ENCODE results near the gene PNLIPRP3. TPM values are rescaled to one million over a fixed set of nuclear protein-coding genes. Genes with fewer than 3 reads are reported as not detected.

The PNLIPRP3 gene
- total and polyA plus RNA-seq, 5 donors from 2014 or later, result not detected

GRCh38 chr10:116402858-116403257 lies 24.8 kb upstream of the PNLIPRP3 start:
- ATAC-seq (ENCODE audit: low read depth in 2 of 2), result no peak

GRCh38 chr10:116403740-116404250 lies 23.9 kb upstream of the PNLIPRP3 start:
- no peaks in the 10 kb centered on the region for H3K27me3 Mint-ChIP-seq
- H3K4me3 Mint-ChIP-seq, result no peak overlapping the region
- H3K4me3 ChIP-seq (ENCODE audit: low read depth, low read length), result no peak overlapping the region
- DNase-seq (no peak), ATAC-seq (ENCODE audit: low read depth in 2 of 2) (no peak)
- no peaks in the 10 kb centered on the region for H3K4me1 ChIP-seq (ENCODE audit: control insufficient read depth, insufficient read depth, low read length, poor library complexity, severe bottlenecking)
- no peak overlapping the region for H3K27ac ChIP-seq (ENCODE audit: insufficient read depth, low read length, poor library complexity, severe bottlenecking)
- no peaks in the 10 kb centered on the region for H3K27me3 ChIP-seq (ENCODE audit: control insufficient read depth, insufficient read depth, low read length)
- no peaks in the 10 kb centered on the region for H3K4me1 Mint-ChIP-seq
- H3K9me3 Mint-ChIP-seq, result peaks cover 0 to 4% (median 2%) of the 10 kb centered on the region in 7 donors
- H3K27ac Mint-ChIP-seq, result no peak overlapping the region
- H3K36me3 Mint-ChIP-seq, result no peaks in the 10 kb centered on the region
- no peaks in the 10 kb centered on the region for H3K9me3 ChIP-seq (ENCODE audit: control insufficient read depth in 2 of 2, low read length in 2 of 2)
- no peaks in the 10 kb centered on the region for H3K36me3 ChIP-seq (ENCODE audit: control insufficient read depth, insufficient read depth, low read length)

More at GRCh38 chr10:116402858-116403257, 24.8 kb upstream of the PNLIPRP3 start:
- H3K36me3 ChIP-seq (ENCODE audit: control insufficient read depth, insufficient read depth, low read length), result no peaks in the 10 kb centered on the region
- H3K27ac Mint-ChIP-seq, result no peak overlapping the region
- no peaks in the 10 kb centered on the region for H3K27me3 ChIP-seq (ENCODE audit: control insufficient read depth, insufficient read depth, low read length)
- H3K9me3 Mint-ChIP-seq, result peaks cover 0 to 4% (median 2%) of the 10 kb centered on the region in 7 donors
- no peaks in the 10 kb centered on the region for H3K4me1 Mint-ChIP-seq
- H3K4me1 ChIP-seq (ENCODE audit: control insufficient read depth, insufficient read depth, low read length, poor library complexity, severe bottlenecking), result no peaks in the 10 kb centered on the region
- no peaks in the 10 kb centered on the region for H3K27me3 Mint-ChIP-seq
- H3K27ac ChIP-seq (ENCODE audit: insufficient read depth, low read length, poor library complexity, severe bottlenecking), result no peak overlapping the region
- H3K9me3 ChIP-seq (ENCODE audit: control insufficient read depth in 2 of 2, low read length in 2 of 2), result no peaks in the 10 kb centered on the region
- H3K36me3 Mint-ChIP-seq, result no peaks in the 10 kb centered on the region
- no peak overlapping the region for H3K4me3 Mint-ChIP-seq
- H3K4me3 ChIP-seq (ENCODE audit: low read depth, low read length), result no peak overlapping the region
- DNase-seq, result no peak

DNA sequence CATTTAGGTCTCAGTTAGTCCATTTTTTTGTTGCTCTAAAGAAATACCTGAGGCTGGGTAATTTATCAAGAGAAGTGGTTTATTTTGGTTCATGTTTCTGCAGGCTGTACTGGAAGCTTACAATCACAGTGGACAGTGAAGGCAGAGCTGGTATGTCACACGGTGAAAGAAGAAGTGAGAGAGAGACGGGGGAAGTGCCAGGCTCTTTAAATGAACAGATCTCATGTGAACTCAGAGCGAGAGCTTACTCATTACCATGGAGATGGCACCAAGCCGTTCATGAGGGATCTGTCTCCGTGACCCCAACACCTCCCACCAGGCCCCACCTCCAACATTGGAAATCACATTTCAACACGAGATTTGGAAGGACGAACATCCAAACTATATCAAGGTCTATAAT lies 18.9 kb upstream of the PNLIPRP3 start:
- no peak for ATAC-seq (ENCODE audit: low read depth in 2 of 2)
- Mint-ChIP-seq H3K4me3 (no peak overlapping the region), H3K27ac (no peak overlapping the region), H3K4me1 (no peaks in the 10 kb centered on the region), H3K9me3 (peaks cover 0 to 4% (median 2%) of the 10 kb centered on the region in 7 donors), H3K36me3 (no peaks in the 10 kb centered on the region), H3K27me3 (no peaks in the 10 kb centered on the region)
- DNase-seq, result no peak
- Histone ChIP-seq H3K4me3 (ENCODE audit: low read depth, low read length) (no peak overlapping the region), H3K4me1 (ENCODE audit: control insufficient read depth, insufficient read depth, low read length, poor library complexity, severe bottlenecking) (no peaks in the 10 kb centered on the region), H3K27me3 (ENCODE audit: control insufficient read depth, insufficient read depth, low read length) (no peaks in the 10 kb centered on the region), H3K9me3 (ENCODE audit: control insufficient read depth in 2 of 2, low read length in 2 of 2) (no peaks in the 10 kb centered on the region), H3K36me3 (ENCODE audit: control insufficient read depth, insufficient read depth, low read length) (no peaks in the 10 kb centered on the region), H3K27ac (ENCODE audit: insufficient read depth, low read length, poor library complexity, severe bottlenecking) (no peak overlapping the region)

DNA sequence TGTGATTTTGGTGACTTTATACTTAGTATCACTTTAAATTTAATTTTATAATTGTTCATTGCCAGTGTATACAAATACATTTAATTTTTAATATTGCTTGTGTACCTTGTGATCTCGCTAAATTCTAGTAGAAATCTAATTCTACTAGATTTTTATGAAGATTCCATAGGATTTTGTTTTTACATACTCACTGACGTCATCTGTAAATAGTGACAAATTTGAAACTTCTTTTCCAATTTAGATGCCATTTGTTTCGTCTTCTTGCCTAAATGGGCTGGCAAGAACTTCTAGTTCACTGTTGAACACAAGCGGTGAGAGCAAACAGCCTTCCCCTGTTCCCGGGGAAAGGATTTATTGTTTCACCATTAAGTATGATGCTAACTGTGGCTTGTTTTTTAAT lies 17.3 kb upstream of the PNLIPRP3 start:
- H3K9me3 Mint-ChIP-seq, result peaks cover 0 to 4% (median 2%) of the 10 kb centered on the region in 7 donors
- no peak overlapping the region for H3K4me3 Mint-ChIP-seq
- no peaks in the 10 kb centered on the region for H3K36me3 Mint-ChIP-seq
- no peak overlapping the region for H3K4me3 ChIP-seq (ENCODE audit: low read depth, low read length)
- ATAC-seq (ENCODE audit: low read depth in 2 of 2), result no peak
- no peaks in the 10 kb centered on the region for H3K36me3 ChIP-seq (ENCODE audit: control insufficient read depth, insufficient read depth, low read length)
- no peaks in the 10 kb centered on the region for H3K4me1 Mint-ChIP-seq
- H3K27me3 Mint-ChIP-seq, result no peaks in the 10 kb centered on the region
- no peaks in the 10 kb centered on the region for H3K4me1 ChIP-seq (ENCODE audit: control insufficient read depth, insufficient read depth, low read length, poor library complexity, severe bottlenecking)
- H3K27ac Mint-ChIP-seq, result no peak overlapping the region
- no peak for DNase-seq
- no peaks in the 10 kb centered on the region for H3K9me3 ChIP-seq (ENCODE audit: control insufficient read depth in 2 of 2, low read length in 2 of 2)
- H3K27me3 ChIP-seq (ENCODE audit: control insufficient read depth, insufficient read depth, low read length), result no peaks in the 10 kb centered on the region
- H3K27ac ChIP-seq (ENCODE audit: insufficient read depth, low read length, poor library complexity, severe bottlenecking), result no peak overlapping the region

DNA sequence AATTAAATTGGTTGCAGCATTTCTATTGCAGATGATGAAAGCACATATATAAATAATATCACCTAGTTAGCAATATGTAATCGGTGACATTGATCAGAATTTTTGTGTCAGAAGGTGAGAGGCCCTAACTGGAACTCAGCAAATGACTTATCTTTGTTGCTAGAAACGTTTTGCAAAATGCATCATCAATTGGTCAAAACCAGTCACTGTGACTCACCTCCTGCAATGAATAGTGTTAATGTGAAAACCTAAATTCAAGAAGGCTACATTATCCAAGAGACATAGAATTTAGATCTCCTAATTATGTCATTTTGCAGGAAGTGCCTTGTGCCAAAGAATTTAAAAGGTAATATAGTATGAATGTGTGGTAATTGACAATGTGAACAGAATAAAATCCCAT lies 9.8 kb upstream of the PNLIPRP3 start:
- Histone ChIP-seq H3K36me3 (ENCODE audit: control insufficient read depth, insufficient read depth, low read length) (no peaks in the 10 kb centered on the region), H3K4me3 (ENCODE audit: low read depth, low read length) (no peak overlapping the region), H3K9me3 (ENCODE audit: control insufficient read depth in 2 of 2, low read length in 2 of 2) (no peaks in the 10 kb centered on the region), H3K4me1 (ENCODE audit: control insufficient read depth, insufficient read depth, low read length, poor library complexity, severe bottlenecking) (no peaks in the 10 kb centered on the region), H3K27me3 (ENCODE audit: control insufficient read depth, insufficient read depth, low read length) (no peaks in the 10 kb centered on the region), H3K27ac (ENCODE audit: insufficient read depth, low read length, poor library complexity, severe bottlenecking) (no peak overlapping the region)
- Mint-ChIP-seq H3K9me3 (peaks cover 0 to 4% (median 0%) of the 10 kb centered on the region in 7 donors), H3K27ac (no peak overlapping the region), H3K4me1 (no peaks in the 10 kb centered on the region), H3K27me3 (no peaks in the 10 kb centered on the region), H3K36me3 (no peaks in the 10 kb centered on the region), H3K4me3 (no peak overlapping the region)
- ATAC-seq (ENCODE audit: low read depth in 2 of 2), result no peak
- no peak for DNase-seq

- Mint-ChIP-seq H3K27me3 (no peaks in the 10 kb centered on the region), H3K4me3 (no peak overlapping the region), H3K36me3 (no peaks in the 10 kb centered on the region), H3K27ac (no peak overlapping the region), H3K9me3 (peaks cover 0 to 4% (median 0%) of the 10 kb centered on the region in 7 donors), H3K4me1 (no peaks in the 10 kb centered on the region)
- H3K27me3 ChIP-seq (ENCODE audit: control insufficient read depth, insufficient read depth, low read length), result no peaks in the 10 kb centered on the region
- ATAC-seq (ENCODE audit: low read depth in 2 of 2) (no peak), DNase-seq (no peak)
- no peaks in the 10 kb centered on the region for H3K36me3 ChIP-seq (ENCODE audit: control insufficient read depth, insufficient read depth, low read length)
- H3K27ac ChIP-seq (ENCODE audit: insufficient read depth, low read length, poor library complexity, severe bottlenecking), result no peak overlapping the region
- H3K4me3 ChIP-seq (ENCODE audit: low read depth, low read length), result no peak overlapping the region
- no peaks in the 10 kb centered on the region for H3K4me1 ChIP-seq (ENCODE audit: control insufficient read depth, insufficient read depth, low read length, poor library complexity, severe bottlenecking)
- no peaks in the 10 kb centered on the region for H3K9me3 ChIP-seq (ENCODE audit: control insufficient read depth in 2 of 2, low read length in 2 of 2)
Measured at GRCh38 chr10:116418389-116418788, 9.3 kb upstream of the PNLIPRP3 start.

DNA sequence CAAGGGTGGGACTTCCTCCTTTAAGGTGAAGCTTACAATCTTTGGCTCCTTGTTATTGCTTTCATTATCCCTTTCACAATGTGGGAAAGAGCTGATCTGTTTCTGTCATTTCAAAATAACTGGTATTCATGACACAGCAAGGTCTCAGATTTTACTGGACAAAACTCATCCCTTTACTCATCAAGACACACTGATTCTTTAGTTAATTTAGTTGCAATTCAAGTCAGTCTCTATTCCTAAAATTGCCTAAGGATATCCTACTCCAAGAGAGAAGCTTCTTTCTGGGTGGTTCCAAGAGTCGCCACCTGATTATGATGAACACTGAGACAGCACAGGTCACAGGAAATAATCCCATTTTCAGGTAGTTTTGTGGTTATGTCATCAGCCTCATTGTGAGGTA lies 5.8 kb upstream of the PNLIPRP3 start:
- no peak overlapping the region for H3K27ac Mint-ChIP-seq
- no peak for ATAC-seq (ENCODE audit: low read depth in 2 of 2)

GRCh38 chr10:116429288-116429977 lies 1.8 kb downstream of the PNLIPRP3 start:
- no peaks in the 10 kb centered on the region for H3K36me3 ChIP-seq (ENCODE audit: control insufficient read depth, insufficient read depth, low read length)
- Mint-ChIP-seq H3K27ac (no peak overlapping the region), H3K9me3 (peaks cover 0 to 3% (median 0%) of the 10 kb centered on the region in 7 donors), H3K27me3 (no peaks in the 10 kb centered on the region), H3K4me3 (no peak overlapping the region), H3K36me3 (no peaks in the 10 kb centered on the region), H3K4me1 (no peaks in the 10 kb centered on the region)
- ATAC-seq (ENCODE audit: low read depth in 2 of 2), result no peak
- H3K27me3 ChIP-seq (ENCODE audit: control insufficient read depth, insufficient read depth, low read length), result no peaks in the 10 kb centered on the region
- no peak overlapping the region for H3K27ac ChIP-seq (ENCODE audit: insufficient read depth, low read length, poor library complexity, severe bottlenecking)
- no peak overlapping the region for H3K4me3 ChIP-seq (ENCODE audit: low read depth, low read length)
- DNase-seq, result no peak
- H3K4me1 ChIP-seq (ENCODE audit: control insufficient read depth, insufficient read depth, low read length, poor library complexity, severe bottlenecking), result no peaks in the 10 kb centered on the region
- H3K9me3 ChIP-seq (ENCODE audit: control insufficient read depth in 2 of 2, low read length in 2 of 2), result no peaks in the 10 kb centered on the region

More for the DNA sequence above, 5.8 kb upstream of the PNLIPRP3 start:
- Histone ChIP-seq H3K27me3 (ENCODE audit: control insufficient read depth, insufficient read depth, low read length) (no peaks in the 10 kb centered on the region), H3K4me1 (ENCODE audit: control insufficient read depth, insufficient read depth, low read length, poor library complexity, severe bottlenecking) (no peaks in the 10 kb centered on the region), H3K4me3 (ENCODE audit: low read depth, low read length) (no peak overlapping the region), H3K27ac (ENCODE audit: insufficient read depth, low read length, poor library complexity, severe bottlenecking) (no peak overlapping the region), H3K9me3 (ENCODE audit: control insufficient read depth in 2 of 2, low read length in 2 of 2) (no peaks in the 10 kb centered on the region), H3K36me3 (ENCODE audit: control insufficient read depth, insufficient read depth, low read length) (no peaks in the 10 kb centered on the region)
- Mint-ChIP-seq H3K9me3 (peaks cover 0 to 4% (median 0%) of the 10 kb centered on the region in 7 donors), H3K27me3 (no peaks in the 10 kb centered on the region), H3K36me3 (no peaks in the 10 kb centered on the region), H3K4me3 (no peak overlapping the region), H3K4me1 (no peaks in the 10 kb centered on the region)
- no peak for DNase-seq
